ENCODE measurements around the gene CLDN6.

The CLDN6 gene

DNA sequence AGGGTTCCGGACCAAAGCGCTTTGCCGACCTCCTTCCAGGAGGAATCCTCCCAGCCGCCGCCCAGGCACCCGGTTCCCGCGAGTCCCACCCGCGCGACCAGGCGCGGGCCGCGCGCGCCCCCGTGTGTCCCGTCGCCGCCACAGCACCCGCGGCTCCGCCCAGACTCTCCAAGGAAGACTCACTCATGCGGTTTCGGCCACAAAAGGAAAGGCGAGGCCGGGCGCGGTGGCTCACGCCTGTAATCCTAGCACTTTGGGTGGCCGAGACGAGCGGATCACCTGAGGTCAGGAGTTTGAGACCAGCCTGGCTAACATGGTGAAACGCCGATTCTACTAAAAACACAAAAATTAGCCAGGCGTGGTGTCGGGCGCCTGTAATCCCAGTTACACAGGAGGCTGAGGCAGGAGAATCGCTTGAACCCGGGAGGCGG is 34.3 kb downstream of the CLDN6 start:
- no peak for DNase-seq

DNA sequence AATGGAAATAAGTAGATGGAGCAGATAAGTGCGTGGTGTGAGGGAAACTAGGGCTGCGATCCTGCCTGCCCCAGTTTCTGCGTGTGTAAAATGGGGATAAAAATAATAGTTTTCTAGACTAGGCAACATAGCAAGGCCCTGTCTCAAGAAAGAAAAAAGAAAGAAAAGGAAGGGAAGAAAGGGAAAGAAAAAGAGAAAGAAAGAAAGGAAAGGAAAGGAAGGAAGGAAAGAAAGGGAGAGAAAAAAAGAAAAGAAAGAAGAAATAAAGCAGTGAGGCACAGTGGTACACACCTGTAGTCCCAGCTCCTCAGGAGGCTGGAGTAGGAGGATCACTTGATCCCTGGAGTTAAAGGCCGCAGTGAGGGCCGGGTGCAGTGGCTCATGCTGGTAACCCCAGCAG is 35.6 kb downstream of the CLDN6 start:
- no peak for DNase-seq

DNA sequence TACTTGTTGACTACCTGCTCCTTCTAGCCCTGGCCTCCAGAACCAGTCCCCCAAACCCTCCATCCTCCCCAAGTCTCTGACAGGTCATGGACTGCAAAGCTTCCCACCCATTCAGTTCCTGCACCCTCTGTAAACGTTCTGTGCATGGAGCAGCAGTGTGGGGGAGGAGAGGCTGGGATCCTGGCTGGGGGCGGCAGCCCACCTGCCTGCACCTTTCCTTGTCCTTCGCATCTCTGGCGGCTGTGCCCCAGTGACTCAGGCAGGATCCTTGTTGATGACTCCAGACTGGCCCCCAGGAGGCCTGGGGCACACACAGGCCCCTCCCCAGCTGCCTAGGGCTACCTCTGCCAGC is 36.1 kb downstream of the CLDN6 start:
- no peak for DNase-seq

DNA sequence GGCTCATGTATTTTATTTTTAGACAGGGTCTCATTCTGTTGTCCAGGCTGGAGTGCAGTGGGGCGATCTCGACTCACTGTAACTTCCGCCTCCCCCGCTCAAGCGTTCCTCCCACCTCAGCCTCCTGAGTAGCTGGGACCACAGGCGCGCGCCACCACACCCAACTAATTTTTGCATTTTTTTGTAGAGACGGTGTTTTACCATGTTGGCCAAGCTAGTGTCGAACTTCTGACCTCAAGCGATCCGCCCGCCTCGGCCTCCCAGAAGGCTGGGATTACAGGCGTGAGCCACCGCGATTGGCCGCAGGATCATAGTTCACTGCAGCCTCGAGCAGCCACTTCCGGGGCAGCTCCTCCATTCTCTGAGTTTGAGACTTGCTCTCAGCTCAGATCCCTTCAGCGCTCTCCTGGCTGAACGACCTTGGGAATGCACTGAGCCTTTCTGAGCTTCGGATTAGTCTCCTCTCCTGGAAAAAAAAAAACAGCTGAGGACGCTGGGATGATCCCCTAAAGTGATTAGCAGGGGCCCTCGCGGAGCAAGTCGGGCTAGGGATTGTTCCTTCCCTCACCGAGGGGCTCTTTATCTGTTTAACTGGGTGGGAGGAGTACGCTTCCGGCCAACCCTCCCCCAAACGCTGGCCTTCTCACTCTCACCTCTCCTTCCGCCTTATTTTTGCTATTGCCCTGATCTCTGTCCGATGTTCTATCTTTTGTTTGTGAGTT is 36.6 kb downstream of the CLDN6 start:
- no peak for DNase-seq

DNA sequence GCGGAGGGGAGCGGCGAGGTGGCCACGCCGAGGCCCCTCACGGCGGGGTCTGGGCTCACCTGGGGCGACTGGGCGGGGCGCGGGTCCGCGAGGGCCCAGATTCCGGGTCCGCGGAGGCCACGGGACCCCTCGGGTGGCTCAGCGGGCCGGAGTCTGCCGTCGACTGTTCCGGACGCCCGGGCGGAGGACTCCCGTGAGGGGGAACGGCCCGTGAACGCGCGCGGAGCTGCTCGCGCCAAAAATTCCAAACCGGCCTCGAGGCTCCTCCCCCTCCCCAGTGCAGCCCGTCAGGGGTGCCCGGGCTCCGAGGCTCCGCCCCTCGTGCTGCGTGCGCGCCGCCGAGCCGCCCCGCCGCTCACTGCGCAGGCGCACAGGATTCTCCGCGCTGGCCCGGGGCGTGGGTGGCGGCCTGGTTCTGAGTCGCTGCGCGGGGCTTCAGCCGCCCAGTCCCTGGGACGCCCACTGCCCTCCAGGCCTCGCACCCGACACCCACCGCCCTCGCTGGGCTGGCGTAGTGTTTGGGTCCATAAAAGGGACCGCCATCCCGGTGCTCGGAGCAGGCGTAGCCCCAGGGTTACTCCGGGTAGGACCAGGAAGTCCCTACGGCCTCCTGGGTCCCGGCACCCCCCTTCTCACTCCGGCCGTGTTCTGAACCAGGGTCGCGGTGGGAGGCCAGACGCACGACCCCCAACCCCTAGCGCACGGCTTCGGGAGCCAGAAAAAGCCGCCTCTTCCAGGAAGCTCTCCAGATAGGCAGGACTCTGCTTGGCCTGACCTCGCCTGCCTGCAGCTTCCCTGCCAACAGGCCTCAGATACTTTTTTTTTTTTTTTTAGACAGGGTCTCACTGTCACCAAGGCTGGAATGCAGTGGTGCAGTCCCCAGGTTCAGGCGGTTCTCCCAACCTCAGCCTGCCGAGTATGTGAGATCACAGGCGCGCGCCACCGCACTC is 37.5 kb downstream of the CLDN6 start, which contains the start of gene PKMYT1:
Gene PKMYT1 (minus strand): TSS at position 220 of the 950 bp plus-strand sequence. CDS start 789 bp downstream, outside the sequence.
- no peak for DNase-seq

DNA sequence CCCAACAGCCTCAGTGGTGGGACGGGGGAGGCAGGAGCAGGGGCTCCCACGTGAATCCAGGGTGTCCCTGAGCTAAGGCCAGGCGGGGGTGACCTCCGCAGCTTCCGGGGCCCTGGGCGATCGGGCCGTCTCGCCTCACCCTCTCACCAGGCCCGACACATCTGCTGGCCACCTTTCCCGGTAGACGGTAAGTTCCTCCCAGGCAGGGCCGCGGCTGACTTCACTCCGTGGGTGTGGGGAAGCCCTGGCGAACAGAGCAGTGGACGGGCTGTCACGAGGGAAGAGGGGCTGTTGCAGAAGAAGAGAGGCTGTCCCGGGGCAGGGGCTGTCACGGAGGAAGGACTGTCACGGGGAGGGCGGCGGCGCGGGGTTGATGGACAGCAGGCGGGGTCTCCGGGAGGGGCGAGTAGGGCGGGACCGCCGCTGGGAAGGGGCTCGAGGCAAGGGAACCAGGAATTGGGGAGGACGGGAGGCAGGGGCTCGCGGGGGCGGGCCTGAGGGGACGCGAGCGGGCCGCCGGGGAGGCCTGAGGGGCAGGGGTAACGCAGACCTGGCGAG is 38.2 kb downstream of the CLDN6 start:
- no peak for DNase-seq

DNA sequence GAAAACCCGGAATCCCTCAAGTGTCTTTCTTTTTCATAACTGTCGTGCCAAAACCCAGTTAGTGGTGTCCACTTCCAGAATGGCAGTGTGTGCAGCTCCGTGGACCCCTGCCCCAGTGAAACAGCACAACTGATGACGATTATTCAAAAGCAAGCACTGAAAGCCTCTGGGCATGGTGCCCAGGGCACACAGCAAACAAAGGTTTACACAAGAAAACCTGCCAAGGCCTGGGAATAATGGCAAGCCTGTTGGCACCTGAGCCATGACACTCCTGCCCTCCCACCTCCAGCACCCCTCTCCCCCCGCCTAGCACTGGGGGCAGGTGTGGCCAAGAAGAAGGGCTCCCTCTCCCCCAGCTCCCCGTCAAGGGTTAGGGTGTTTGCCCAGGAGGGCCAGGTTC is 40.5 kb downstream of the CLDN6 start:
- no peak for DNase-seq

DNA sequence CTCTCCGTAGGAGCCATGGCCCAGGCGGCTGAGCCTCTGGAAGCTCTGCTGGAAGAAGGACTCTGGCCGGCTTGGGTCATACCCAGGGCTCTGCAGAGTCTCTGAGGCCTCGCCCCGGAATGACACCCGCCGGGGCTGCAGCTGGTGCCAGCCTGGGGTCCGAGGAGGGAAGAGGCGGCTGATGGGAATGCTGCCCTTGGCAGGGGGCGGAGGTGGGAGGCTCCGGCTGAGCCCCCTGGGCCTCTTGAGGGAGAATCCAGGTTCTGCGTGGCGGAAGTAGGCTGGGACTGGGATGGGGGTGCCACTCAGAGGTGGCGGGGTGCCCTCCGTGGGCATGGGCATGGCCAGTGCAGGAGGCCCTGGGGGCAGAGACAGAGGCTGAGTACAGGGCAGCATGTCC is 41.3 kb downstream of the CLDN6 start:
- DNase-seq, result no peak

DNA sequence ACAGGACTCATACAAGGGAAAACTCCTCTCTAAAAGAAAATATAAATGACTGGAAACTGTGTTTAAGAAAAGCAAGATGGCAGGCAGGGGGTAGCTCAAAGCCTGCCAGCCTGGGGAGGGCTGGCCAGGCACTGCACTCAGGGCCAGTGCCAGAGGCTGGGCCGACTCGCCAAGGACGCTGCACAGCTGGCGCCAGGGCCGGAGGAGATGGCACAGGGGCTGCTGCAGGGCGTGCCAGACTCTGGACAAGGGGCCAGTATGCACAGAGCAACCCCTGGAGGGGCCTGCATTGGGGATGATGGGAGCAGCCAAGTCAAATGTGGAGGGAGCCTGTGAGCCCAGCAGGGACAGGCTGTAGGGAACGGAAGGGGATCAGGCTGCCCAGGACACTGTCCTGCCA is 41.8 kb downstream of the CLDN6 start:
- DNase-seq, result no peak

DNA sequence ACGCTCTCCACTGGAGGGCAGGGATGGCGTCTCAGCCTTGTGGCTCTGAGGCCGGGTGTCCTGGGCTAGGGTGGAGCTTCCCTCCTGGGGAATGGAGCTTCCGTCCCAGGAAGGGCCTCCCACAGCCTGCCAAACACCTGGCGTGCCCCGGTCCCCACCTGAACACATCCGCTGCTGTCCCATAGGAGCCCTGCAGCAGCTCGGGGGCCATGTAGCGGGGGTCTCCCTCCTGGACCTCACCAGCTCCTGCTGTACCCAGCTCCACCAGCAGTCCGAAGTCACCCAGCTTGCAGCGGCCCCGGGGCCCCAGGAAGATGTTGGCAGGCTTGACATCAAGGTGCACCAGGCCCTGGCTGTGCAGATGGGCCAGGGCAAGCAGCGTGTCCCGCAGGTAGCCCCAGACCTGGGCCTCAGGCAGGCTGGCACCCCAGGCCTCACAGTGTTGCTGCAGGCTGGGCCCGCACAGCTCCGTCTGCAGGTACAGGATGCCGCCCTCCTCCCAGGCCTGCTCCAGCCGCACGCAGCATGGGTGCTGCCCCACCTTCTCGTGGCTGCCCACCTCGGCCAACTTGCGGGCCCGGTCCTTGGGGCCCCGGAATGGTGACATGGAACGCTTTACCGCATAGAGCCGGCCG is 42.7 kb downstream of the CLDN6 start:
- no peak for DNase-seq

DNA sequence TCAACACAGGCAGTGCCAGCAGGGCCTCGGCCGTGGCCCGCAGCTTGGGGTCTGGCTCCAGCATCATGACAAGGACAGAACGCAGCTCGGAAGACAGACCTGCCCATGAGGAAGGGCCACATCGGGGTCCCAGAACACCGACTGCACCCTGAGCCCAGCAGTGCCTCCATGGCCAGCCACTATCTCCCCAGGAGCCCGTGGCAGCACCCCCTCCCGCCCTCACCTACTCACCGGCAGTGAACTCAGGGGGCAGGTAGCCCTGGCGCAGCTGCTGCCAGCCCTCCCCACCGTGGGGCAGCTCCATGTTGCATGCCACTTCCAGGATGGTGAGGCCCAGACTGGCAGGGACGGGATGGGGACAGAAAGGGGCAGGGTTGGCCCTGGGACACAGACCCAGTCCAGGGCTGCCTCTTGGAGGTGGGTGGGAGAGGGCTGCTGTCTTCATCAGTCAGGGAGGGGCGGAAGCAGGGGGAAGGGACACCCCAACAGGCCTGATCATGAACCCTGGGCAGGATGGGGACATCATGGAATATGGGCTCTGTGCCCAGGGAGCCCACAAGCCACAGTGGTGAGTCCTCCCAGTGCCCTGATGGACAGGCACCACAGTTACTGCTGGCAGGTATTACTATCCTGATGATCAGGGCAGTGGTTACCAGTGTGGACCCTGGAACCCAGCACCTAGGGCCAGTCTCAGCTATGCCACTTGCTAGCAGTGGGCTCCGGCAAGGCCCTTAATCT is 43.5 kb downstream of the CLDN6 start:
- DNase-seq, result no peak

DNA sequence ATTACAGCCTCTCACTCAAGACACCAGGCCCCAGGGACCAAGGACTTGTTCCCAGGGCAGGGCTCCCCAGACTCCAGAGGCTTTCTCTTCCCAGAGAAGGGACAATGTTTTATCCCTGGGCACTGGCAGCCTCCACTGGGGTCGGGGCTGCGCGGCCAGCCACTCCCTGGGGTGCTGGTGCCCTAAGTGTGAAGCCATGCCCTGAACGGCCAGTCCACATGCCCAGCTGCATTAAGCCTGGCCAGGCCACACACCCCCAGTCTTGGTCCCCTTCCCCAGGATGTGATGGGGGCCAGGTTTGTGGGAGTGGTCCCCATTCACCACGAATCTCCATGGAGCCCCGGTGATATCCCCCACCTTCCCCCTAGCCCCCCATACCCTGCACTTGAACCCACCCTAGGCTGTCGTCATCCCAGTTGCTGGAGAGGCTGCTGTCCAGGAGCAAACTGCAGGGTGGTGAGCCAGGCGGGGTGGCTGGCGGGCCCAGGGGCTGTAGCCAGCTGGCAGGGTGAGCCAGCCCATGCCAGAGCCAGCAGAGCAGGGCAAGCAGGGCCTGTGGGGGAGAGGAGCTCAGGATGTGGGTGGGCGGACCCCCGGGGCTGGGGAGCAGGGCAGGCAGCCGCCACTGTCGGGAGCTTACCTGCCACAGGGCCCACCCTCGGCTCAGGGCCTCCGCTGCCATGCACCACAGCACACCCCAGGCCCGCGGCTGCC is 44.2 kb downstream of the CLDN6 start:
- DNase-seq, result no peak

DNA sequence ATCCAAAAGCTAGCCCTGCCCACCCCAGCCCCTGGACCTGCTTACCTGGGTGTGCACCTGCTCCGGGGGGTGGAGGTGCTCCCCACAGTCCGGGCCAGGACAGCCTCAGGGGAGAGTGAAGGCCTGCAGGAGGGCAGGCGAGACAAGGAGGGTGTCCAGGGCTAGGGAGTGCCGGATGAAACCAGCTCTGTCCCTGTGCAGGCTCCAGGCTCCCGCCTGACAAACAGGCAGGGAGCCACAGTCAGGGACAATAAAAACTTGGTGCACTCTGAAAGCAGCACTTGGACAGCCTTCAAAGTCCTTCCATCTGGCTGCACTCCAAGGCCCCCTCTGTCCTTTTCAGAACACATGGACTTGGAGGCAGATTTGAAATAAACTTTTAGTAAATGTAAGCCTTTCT is 44.9 kb downstream of the CLDN6 start:
- DNase-seq, result no peak

DNA sequence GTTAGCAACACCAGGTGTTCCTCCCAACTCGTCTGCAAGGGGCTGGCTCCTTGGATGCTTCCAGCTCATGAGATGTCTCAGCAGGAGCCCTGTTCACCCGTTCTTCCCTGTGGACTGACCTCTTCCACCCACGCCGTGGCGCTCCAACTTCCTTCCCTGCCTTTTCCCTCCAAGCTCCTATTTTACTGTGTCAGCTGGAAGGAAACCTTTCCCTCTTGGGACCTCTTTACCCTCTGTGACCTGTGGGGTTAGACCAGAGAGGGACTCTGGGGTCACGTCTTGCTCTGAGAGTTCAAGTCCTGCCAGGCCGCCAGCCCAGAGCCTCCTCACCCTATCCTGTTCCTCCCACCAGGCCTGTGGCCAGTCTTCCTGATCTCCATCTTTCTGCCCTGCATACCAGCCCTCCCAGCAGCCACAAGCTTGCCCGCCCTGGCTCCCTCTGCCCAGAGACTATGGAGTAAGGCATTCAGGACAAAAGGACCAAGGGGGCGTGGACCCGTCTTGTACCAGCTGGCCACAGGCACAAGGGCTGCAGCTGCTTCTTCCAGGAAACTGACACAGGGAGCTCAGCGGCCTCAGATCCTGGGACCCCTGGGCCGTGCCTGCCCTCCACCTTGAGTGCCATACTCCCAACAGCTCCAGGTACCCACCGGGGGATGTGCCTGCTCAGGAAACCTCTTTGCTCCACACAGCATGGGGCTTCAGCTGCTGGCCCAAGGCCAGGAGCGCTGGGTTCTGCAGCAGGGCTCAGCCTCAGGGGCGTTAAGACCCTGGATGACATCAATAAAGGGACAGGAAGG is 45.8 kb downstream of the CLDN6 start:
- no peak for DNase-seq

DNA sequence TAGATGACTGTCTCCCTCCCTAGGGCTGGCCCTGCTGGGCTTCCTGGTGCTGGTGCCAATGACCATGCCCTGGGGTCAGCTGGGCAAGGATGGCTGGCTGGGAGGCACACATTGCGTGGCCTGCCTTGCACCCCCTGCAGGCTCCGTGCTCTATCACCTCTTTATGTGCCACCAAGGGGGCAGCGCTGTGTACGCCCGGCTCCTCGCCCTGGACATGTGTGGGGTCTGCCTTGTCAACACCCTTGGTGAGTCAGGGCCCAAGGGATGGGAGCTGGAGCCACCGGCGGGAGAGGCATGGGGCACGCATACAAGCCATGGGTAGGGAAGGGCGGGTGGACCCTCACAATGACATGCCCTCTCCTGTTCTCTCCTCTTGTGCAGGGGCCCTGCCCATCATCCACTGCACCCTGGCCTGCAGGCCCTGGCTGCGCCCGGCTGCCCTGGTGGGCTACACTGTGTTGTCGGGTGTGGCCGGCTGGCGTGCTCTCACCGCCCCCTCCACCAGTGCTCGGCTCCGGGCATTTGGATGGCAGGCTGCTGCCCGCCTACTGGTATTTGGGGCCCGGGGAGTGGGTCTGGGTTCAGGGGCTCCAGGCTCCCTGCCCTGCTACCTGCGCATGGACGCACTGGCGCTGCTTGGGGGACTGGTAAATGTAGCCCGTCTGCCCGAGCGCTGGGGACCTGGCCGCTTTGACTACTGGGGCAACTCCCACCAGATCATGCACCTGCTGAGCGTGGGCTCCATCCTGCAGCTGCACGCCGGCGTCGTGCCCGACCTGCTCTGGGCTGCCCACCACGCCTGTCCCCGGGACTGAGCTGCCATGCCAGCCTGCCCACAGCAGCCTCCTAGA is 46.6 kb downstream of the CLDN6 start:
- no peak for DNase-seq

DNA sequence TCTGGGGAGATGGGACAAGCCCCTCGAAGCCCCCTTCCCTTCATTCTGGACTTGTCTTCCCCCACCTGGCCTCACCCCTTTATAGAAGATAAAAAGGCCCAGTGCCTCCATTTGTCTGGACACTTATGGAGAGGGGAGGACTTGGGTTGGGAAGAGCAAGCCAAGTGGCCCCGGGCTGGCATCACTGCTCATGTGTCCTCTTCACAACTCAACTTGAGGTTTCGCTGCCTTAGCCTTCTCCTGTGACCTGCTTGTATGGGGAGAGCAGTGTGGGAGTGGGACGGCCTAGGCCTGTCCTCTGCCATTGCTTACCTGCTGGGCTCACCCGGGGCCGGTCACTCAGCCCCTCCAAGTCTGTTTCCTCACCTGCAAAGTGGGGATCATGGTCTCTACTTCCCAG is 47.4 kb downstream of the CLDN6 start:
- no peak for DNase-seq

DNA sequence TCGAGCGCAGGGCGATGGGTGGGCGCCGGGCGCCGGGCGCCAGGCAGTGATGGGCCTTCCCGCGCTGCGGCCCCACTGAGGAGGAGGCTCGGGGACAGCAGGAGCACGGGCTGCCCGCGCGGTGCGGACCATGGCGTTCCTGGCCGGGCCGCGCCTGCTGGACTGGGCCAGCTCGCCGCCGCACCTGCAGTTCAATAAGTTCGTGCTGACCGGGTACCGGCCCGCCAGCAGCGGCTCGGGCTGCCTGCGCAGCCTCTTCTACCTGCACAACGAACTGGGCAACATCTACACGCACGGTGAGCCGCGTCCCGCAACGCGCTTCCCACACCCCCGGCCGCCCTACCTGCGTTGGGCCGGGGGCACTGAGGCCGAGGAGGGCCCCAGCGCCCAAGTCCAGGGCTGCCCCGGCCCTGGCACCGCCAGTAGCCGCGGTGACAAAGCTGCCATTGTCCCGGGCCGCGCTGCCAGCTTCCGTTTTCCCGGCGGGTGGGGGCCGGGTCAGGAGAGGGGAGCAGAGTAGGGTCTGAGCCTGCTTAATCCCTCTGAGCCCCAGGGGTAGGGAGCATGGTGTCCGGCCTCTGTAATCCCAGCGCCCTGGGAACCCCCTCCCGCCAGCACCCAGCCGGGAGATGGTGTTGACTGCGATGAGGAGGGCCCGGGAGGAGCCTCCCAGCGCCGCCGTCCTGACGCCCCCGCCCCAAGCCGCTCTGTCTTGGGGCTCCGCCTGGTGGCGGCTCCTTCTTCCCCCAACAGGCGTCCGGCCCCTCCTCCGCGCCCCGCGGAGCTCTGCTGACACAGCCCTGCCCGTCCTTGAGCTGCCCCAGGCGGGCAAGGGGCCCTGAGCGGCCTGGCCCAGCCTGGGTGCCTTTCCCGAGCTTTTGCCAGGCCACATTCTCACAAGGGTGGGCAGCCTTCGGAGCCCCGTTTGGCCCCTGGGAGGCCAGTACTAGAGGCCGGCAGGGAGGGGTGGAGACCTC is 48.1 kb downstream of the CLDN6 start:
- DNase-seq, result no peak

DNA sequence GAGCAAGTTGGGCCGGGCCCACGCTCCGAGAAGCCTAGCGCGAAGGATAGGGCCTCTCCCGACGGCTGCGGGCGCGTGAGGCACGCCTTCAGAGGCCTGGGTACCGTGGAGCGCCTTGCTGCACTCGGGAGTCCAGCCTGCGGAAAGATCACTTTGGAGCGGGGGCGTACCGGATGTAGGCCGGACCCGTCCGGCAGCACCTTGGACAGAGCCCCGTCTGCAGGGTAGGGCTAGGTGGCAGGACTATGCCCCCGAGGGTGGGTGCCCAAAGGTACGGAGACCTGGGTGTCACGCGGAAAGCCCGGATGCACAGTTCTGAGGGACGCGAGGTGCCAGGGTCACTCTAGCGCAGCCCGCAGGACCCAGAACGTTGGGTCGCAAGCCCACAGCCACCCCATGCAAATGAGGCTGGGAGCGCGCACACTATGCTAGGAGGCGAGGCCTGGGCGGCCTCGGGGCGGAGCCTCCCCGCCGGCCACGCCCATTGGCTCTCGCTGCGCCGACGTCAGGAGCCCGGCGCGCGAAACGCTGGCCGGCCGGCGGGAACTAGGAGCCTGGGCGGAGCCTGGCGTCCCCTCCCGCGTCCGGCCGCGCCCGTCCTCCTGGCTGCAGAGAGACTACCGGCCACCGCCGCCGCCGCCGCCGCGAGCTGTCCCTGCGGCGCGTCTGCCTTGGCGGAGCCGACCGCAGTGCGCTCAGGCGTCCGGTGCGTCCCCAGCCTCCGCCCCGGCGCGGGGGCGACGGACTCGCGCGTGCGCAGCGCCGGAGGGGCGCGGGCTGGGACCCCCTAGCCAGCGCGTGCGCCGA is 49.0 kb downstream of the CLDN6 start, which contains the start of gene PAQR4:
Gene PAQR4 (plus strand): TSS at position 611 of the 807 bp plus-strand sequence. CDS start 327 bp downstream, outside the sequence.
- DNase-seq, result no peak
